Activated gamma-delta T cell (primary cell): Measurements from ENCODE around the gene REEP1.
"Not testable (repeated sequence)": the region's sequence is repeated elsewhere in the genome, so short reads cannot be mapped to it uniquely, and the experiment has no call there.

Experiments
- DNase-seq: peaks from one replicate; lab custom pipeline; 2025; lab: John Stamatoyannopoulos, UW

Gene REEP1

GRCh38 chr2:86283411-86284030, 53.9 kb downstream of the REEP1 start:
- DNase-seq = no peak

GRCh38 chr2:86281066-86281700, 56.2 kb downstream of the REEP1 start:
- no peak for DNase-seq

- DNase-seq = no peak
Observed at GRCh38 chr2:86280191-86280667, 57.2 kb downstream of the REEP1 start.

GRCh38 chr2:86275962-86276361, 61.5 kb downstream of the REEP1 start:
- DNase-seq = no peak

- DNase-seq = no peak
Observed at GRCh38 chr2:86275384-86275799, 62.0 kb downstream of the REEP1 start.

- no peak for DNase-seq
Observed at GRCh38 chr2:86274918-86275275, 62.5 kb downstream of the REEP1 start.

GRCh38 chr2:86274265-86274917, 63.0 kb downstream of the REEP1 start:
- no peak for DNase-seq

GRCh38 chr2:86272111-86272510, 65.3 kb downstream of the REEP1 start:
- no peak for DNase-seq

GRCh38 chr2:86271248-86271647, 66.2 kb downstream of the REEP1 start:
- DNase-seq = no peak

- no peak for DNase-seq
Observed at GRCh38 chr2:86263956-86264355, 73.5 kb downstream of the REEP1 start.

GRCh38 chr2:86260978-86261377, 76.4 kb downstream of the REEP1 start:
- no peak for DNase-seq

GRCh38 chr2:86258106-86258505, 79.3 kb downstream of the REEP1 start:
- no peak for DNase-seq

- no peak for DNase-seq
Observed at GRCh38 chr2:86256982-86257381, 80.4 kb downstream of the REEP1 start.

GRCh38 chr2:86256300-86256699, 81.1 kb downstream of the REEP1 start:
- no peak for DNase-seq

- no peak for DNase-seq
Observed at GRCh38 chr2:86254576-86255538, 82.6 kb downstream of the REEP1 start.

GRCh38 chr2:86253424-86253823, 84.0 kb downstream of the REEP1 start:
- no peak for DNase-seq

GRCh38 chr2:86251840-86252266, 85.6 kb downstream of the REEP1 start:
- DNase-seq = no peak

- DNase-seq = no peak
Observed at GRCh38 chr2:86249579-86250391, 87.6 kb downstream of the REEP1 start.

GRCh38 chr2:86249176-86249575, 88.2 kb downstream of the REEP1 start:
- no peak for DNase-seq

GRCh38 chr2:86245222-86245621, 92.2 kb downstream of the REEP1 start:
- DNase-seq = not testable (repeated sequence)

GRCh38 chr2:86244781-86245180, 92.6 kb downstream of the REEP1 start:
- not testable (repeated sequence) for DNase-seq
